Caco-2 (cell line): Measurements from ENCODE around the gene LASP1NB.
A peak's percentile ranks its signal among the peaks of the same experiment; 100 is the strongest.
"Not testable (repeated sequence)": the region's sequence is repeated elsewhere in the genome, so short reads cannot be mapped to it uniquely, and the experiment has no call there.

Source experiments
- BruUV-seq: library from RNA; stranded (reverse); fragments of 400-500 nt; replicated peaks from 2 replicates; lab custom pipeline; 2021; lab: Mats Ljungman, UMichigan
- CTCF ChIA-PET: fragments of 300-600 bp; sonication (Branson Sonifier 250); formaldehyde crosslinking; loops from one replicate; lab custom pipeline; 2022; ENCODE audit warnings: antibody characterized with exemption; lab: Charles Lee
- POLR2A ChIA-PET: fragments of 300-600 bp; sonication (Branson Sonifier 250); formaldehyde crosslinking; loops from one replicate; lab custom pipeline; 2022; ENCODE audit warnings: antibody characterized with exemption; lab: Charles Lee
- DNase-seq, 2 experiments: peaks; one replicate each; pipeline versions ENCODE4 v3.0.0 to v3.0.0-alpha.2; 2020 to 2022
- H3K27me3 ChIP-seq: replicated peaks from 2 replicates; pipeline ENCODE4 v1.6.0; 2011; ENCODE audit warnings: low read length; ENCODE audit not compliant: control insufficient read depth, insufficient read depth
- H3K36me3 ChIP-seq: 2 replicates; pipeline ENCODE4 v1.5.1; 2011; ENCODE audit warnings: low read length; ENCODE audit not compliant: control insufficient read depth, insufficient read depth
- H3K4me1 ChIP-seq: fragments of 250-450 bp; sonication (Bioruptor Pico); 2 replicates; pipeline ENCODE4 v1.5.1; 2020; ENCODE audit warnings: mild to moderate bottlenecking
- H3K4me3 ChIP-seq: 2 replicates; pipeline ENCODE4 v1.5.1; 2011; ENCODE audit warnings: low read depth, mild to moderate bottlenecking, control low read depth, low read length
- H3K9me3 ChIP-seq: fragments of 250-450 bp; sonication (Bioruptor Pico); 2 replicates; pipeline ENCODE4 v1.5.1; 2020; ENCODE audit warnings: mild to moderate bottlenecking, moderate library complexity
- H3K27ac Mint-ChIP-seq: one replicate; pipeline ENCODE4 v1.8.0; 2022; ENCODE audit warnings: mixed read lengths; ENCODE audit not compliant: unreplicated experiment
- H3K27me3 Mint-ChIP-seq: one replicate; pipeline ENCODE4 v1.8.0; 2022; ENCODE audit warnings: mixed read lengths; ENCODE audit not compliant: insufficient read depth, unreplicated experiment
- H3K36me3 Mint-ChIP-seq: one replicate; pipeline ENCODE4 v1.8.0; 2022; ENCODE audit warnings: mild to moderate bottlenecking, mixed read lengths; ENCODE audit not compliant: insufficient read depth, unreplicated experiment
- H3K4me1 Mint-ChIP-seq: one replicate; pipeline ENCODE4 v1.8.0; 2022; ENCODE audit warnings: low read depth, mixed read lengths; ENCODE audit not compliant: unreplicated experiment
- H3K4me3 Mint-ChIP-seq: one replicate; pipeline ENCODE4 v1.8.0; 2022; ENCODE audit warnings: mild to moderate bottlenecking, moderate library complexity, mixed read lengths; ENCODE audit not compliant: unreplicated experiment
- H3K9me3 Mint-ChIP-seq: one replicate; pipeline ENCODE4 v1.8.0; 2022; ENCODE audit warnings: mixed read lengths; ENCODE audit not compliant: unreplicated experiment
- CTCF ChIP-seq, 2 experiments: fragments of 200-600 bp in 1 of 2; IDR thresholded peaks; 1 replicate in 1 of 2; 2 replicates in 1 of 2; pipeline versions ENCODE4 v1.5.1 to v1.8.0; 2011 to 2022; ENCODE audit warnings: antibody characterized with exemption in 1 of 2, control low read depth in 1 of 2, inconsistent platforms in 1 of 2, low read depth in 1 of 2, low read length in 1 of 2, mild to moderate bottlenecking in 1 of 2, moderate library complexity in 1 of 2; ENCODE audit not compliant: insufficient read depth in 1 of 2, severe bottlenecking in 1 of 2, unreplicated experiment in 1 of 2
- intact Hi-C: fragments of 100-400 bp; cut with micrococcal nuclease; formaldehyde crosslinking; loops from one replicate; pipeline ENCODE4 v1.10.0; 2022; ENCODE audit not compliant: unreplicated experiment

The LASP1NB gene

GRCh38 chr17:38969281-38969680 lies 43.9 kb downstream of the LASP1NB start:
- Mint-ChIP-seq H3K27ac (no peak overlapping the region), H3K4me1 (peaks cover 5% of the 10 kb centered on the region), H3K9me3 (no peaks in the 10 kb centered on the region), H3K27me3 (no peaks in the 10 kb centered on the region), H3K4me3 (no peak overlapping the region), H3K36me3 (peaks cover 6% of the 10 kb centered on the region)
- intact Hi-C loops: loop anchor here (5.0 kb wide), 2 partner anchors 97 to 183 kb away; partner anchors contain the start of genes LASP1 and PLXDC1
- ChIA-PET POLR2A (no interaction called here), CTCF (no interaction called here)
- H3K4me1 ChIP-seq: no peaks in the 10 kb centered on the region
- DNase-seq: no peak
- H3K4me3 ChIP-seq: no peak overlapping the region
- no peak for TF ChIP-seq CTCF (IDR thresholded peaks at IDR 0.05; ENCODE audit: insufficient read depth in 1 of 2, low read depth in 1 of 2, low read length in 1 of 2, severe bottlenecking in 1 of 2, unreplicated experiment in 1 of 2)
- H3K9me3 ChIP-seq: no peaks in the 10 kb centered on the region
- H3K36me3 ChIP-seq: no peaks in the 10 kb centered on the region
- no TSS peak for BruUV-seq
- H3K27me3 ChIP-seq: no peaks in the 10 kb centered on the region

- no TSS peak for BruUV-seq
- DNase-seq: no peak
- H3K36me3 Mint-ChIP-seq: peaks cover 6% of the 10 kb centered on the region
These were observed 44.7 kb downstream of the LASP1NB start for GRCh38 chr17:38970128-38970527.

GRCh38 chr17:38970804-38971203 lies 45.4 kb downstream of the LASP1NB start:
- Histone ChIP-seq H3K9me3 (no peaks in the 10 kb centered on the region), H3K27me3 (no peaks in the 10 kb centered on the region), H3K4me1 (no peaks in the 10 kb centered on the region), H3K36me3 (no peaks in the 10 kb centered on the region), H3K4me3 (no peak overlapping the region)
- Mint-ChIP-seq H3K27me3 (no peaks in the 10 kb centered on the region), H3K9me3 (no peaks in the 10 kb centered on the region), H3K4me3 (no peak overlapping the region), H3K27ac (no peak overlapping the region), H3K4me1 (peaks cover 5% of the 10 kb centered on the region), H3K36me3 (peaks cover 6% of the 10 kb centered on the region)
- BruUV-seq: no TSS peak
- intact Hi-C loops: no loop called here
- CTCF ChIA-PET: interaction anchor here (0.6 to 1.5 kb wide), 2 partner anchors 12 to 18 kb away, joined by 5 to 6 read pairs; no protein-coding TSS in a partner anchor
- no peak for DNase-seq
- peak in 1 of 2 experiments; percentile 5 for TF ChIP-seq CTCF (IDR thresholded peaks at IDR 0.05; ENCODE audit: insufficient read depth in 1 of 2, low read depth in 1 of 2, low read length in 1 of 2, severe bottlenecking in 1 of 2, unreplicated experiment in 1 of 2)
- POLR2A ChIA-PET: no interaction called here

More at GRCh38 chr17:38970128-38970527, 44.7 kb downstream of the LASP1NB start:
- H3K27me3 ChIP-seq: no peaks in the 10 kb centered on the region
- Mint-ChIP-seq H3K27me3 (no peaks in the 10 kb centered on the region), H3K9me3 (no peaks in the 10 kb centered on the region), H3K27ac (no peak overlapping the region), H3K4me3 (no peak overlapping the region), H3K4me1 (peaks cover 5% of the 10 kb centered on the region)
- H3K4me3 ChIP-seq: no peak overlapping the region
- ChIA-PET POLR2A (no interaction called here), CTCF (no interaction called here)
- no peaks in the 10 kb centered on the region for H3K9me3 ChIP-seq
- H3K4me1 ChIP-seq: no peaks in the 10 kb centered on the region
- no peaks in the 10 kb centered on the region for H3K36me3 ChIP-seq
- intact Hi-C loops: no loop called here
- TF ChIP-seq CTCF (IDR thresholded peaks at IDR 0.05; ENCODE audit: insufficient read depth in 1 of 2, low read depth in 1 of 2, low read length in 1 of 2, severe bottlenecking in 1 of 2, unreplicated experiment in 1 of 2): no peak

GRCh38 chr17:38976187-38976551 lies 50.8 kb downstream of the LASP1NB start:
- H3K27me3 ChIP-seq, H3K9me3 ChIP-seq, CTCF ChIA-PET, H3K4me3 Mint-ChIP-seq, H3K36me3 Mint-ChIP-seq, H3K4me1 ChIP-seq, H3K27ac Mint-ChIP-seq, intact Hi-C loops, H3K36me3 ChIP-seq, DNase-seq, H3K9me3 Mint-ChIP-seq, H3K4me1 Mint-ChIP-seq, BruUV-seq, H3K4me3 ChIP-seq, H3K27me3 Mint-ChIP-seq: not testable (repeated sequence)
- POLR2A ChIA-PET: interaction anchor here (0.6 kb wide), 1 partner anchor 20 kb away, joined by 5 read pairs; no protein-coding TSS in a partner anchor
